H1 (cell line): Measurements from ENCODE around the gene TRIM7. TPM values are rescaled to one million over a fixed set of nuclear protein-coding genes. Genes with fewer than 3 reads are reported as not detected.

Source experiments
- CTCF ChIA-PET: fragments of 300-600 bp; sonication (Branson Sonifier 250); formaldehyde crosslinking; loops from one replicate; lab custom pipeline; 2021; ENCODE audit not compliant: partially characterized antibody; lab: Charles Lee
- POLR2A ChIA-PET: fragments of 300-600 bp; sonication (Branson Sonifier 250); formaldehyde crosslinking; loops from one replicate; lab custom pipeline; 2021; ENCODE audit warnings: inconsistent platforms; ENCODE audit not compliant: partially characterized antibody; lab: Charles Lee
- DNase-seq, 2 experiments: peaks; one replicate each; pipeline versions ENCODE4 v3.0.0 to v3.0.0-alpha.2; 2010 to 2022; ENCODE audit warnings: low spot score in 2 of 2, low read depth in 1 of 2, mixed read lengths in 1 of 2
- FAIRE-seq: peaks from 2 replicates; lab custom pipeline; 2011; peaks lifted over from hg19 to GRCh38; lab: Jason Lieb, UNC
- H2AFZ ChIP-seq: 2 replicates; pipeline ENCODE4 v1.8.1; 2012; ENCODE audit warnings: low read length, inconsistent platforms
- H2AK5ac ChIP-seq: 2 replicates; pipeline ENCODE4 v1.6.1; 2013; ENCODE audit warnings: low read depth, low read length
- H2BK120ac ChIP-seq: replicated peaks from 2 replicates; pipeline ENCODE3; 2013; ENCODE audit warnings: low read depth, low read length, inconsistent platforms
- H2BK12ac ChIP-seq: 2 replicates; pipeline ENCODE4 v1.6.1; 2013; ENCODE audit warnings: low read depth, low read length
- H2BK15ac ChIP-seq: 2 replicates; pipeline ENCODE4 v1.6.1; 2013; ENCODE audit warnings: low read length
- H2BK20ac ChIP-seq: 2 replicates; pipeline ENCODE4 v1.6.1; 2013; ENCODE audit warnings: low read length
- H2BK5ac ChIP-seq: 2 replicates; pipeline ENCODE4 v1.6.1; 2013; ENCODE audit warnings: low read depth, low read length
- H3K14ac ChIP-seq: 2 replicates; pipeline ENCODE4 v1.6.1; 2013; ENCODE audit warnings: inconsistent platforms; ENCODE audit not compliant: insufficient read length
- H3K18ac ChIP-seq: 2 replicates; pipeline ENCODE4 v1.6.1; 2013; ENCODE audit warnings: low read length; ENCODE audit errors: extremely low read depth
- H3K23ac ChIP-seq: 2 replicates; pipeline ENCODE4 v1.6.1; 2013; ENCODE audit warnings: inconsistent platforms; ENCODE audit not compliant: insufficient read length
- H3K23me2 ChIP-seq: 2 replicates; pipeline ENCODE4 v1.6.1; 2013; ENCODE audit warnings: low read depth, low read length
- H3K27ac ChIP-seq: 2 replicates; pipeline ENCODE4 v1.6.1; 2011; ENCODE audit warnings: low read depth, low read length, inconsistent platforms
- H3K27me3 ChIP-seq, 4 experiments: replicated peaks in 1 of 4; 1 replicate in 1 of 4; 2 replicates in 3 of 4; pipeline versions ENCODE4 v1.6.1 to v1.8.1; 2011 to 2013; ENCODE audit warnings: low read length in 3 of 4, mild to moderate bottlenecking in 3 of 4, inconsistent platforms in 2 of 4, mixed read lengths in 2 of 4, moderate library complexity in 1 of 4; ENCODE audit not compliant: control insufficient read depth in 3 of 4, insufficient read depth in 3 of 4; ENCODE audit errors: extremely low read depth in 1 of 4
- H3K36me3 ChIP-seq, 4 experiments: 2 replicates each; pipeline versions ENCODE4 v1.6.1 to v1.8.1; 2011 to 2013; ENCODE audit warnings: mild to moderate bottlenecking in 4 of 4, low read length in 3 of 4, moderate library complexity in 2 of 4, control low read depth in 1 of 4, inconsistent platforms in 1 of 4; ENCODE audit not compliant: insufficient read depth in 4 of 4, control insufficient read depth in 2 of 4
- H3K4ac ChIP-seq: replicated peaks from 2 replicates; pipeline ENCODE3; 2013; ENCODE audit warnings: low read length, low read depth, mixed read lengths, inconsistent platforms; ENCODE audit not compliant: insufficient read length
- H3K4me1 ChIP-seq, 4 experiments: replicated peaks in 1 of 4; 1 replicate in 1 of 4; 2 replicates in 3 of 4; pipeline versions ENCODE4 v1.6.1 to v1.8.1; 2011 to 2013; ENCODE audit warnings: low read length in 3 of 4, inconsistent platforms in 2 of 4, mixed read lengths in 1 of 4; ENCODE audit not compliant: insufficient read depth in 4 of 4, control insufficient read depth in 3 of 4
- H3K4me2 ChIP-seq, 2 experiments: 2 replicates each; pipeline versions ENCODE4 v1.6.1 to v1.8.1; 2011 to 2013; ENCODE audit warnings: low read depth in 2 of 2, low read length in 2 of 2, control low read depth in 1 of 2, inconsistent platforms in 1 of 2, mild to moderate bottlenecking in 1 of 2; ENCODE audit not compliant: insufficient read depth in 1 of 2
- H3K4me3 ChIP-seq, 4 experiments: fragments of 200-600, 300-600 bp in 1 of 4; sonication (generic), shearing (Covaris generic), sonication (Bioruptor Twin) in 1 of 4; 2 replicates each; pipeline versions ENCODE4 v1.5.1 to v1.8.1; 2011 to 2016; ENCODE audit warnings: low read length in 4 of 4, low read depth in 3 of 4, control low read depth in 2 of 4, inconsistent platforms in 2 of 4, mild to moderate bottlenecking in 2 of 4, mixed read lengths in 1 of 4, moderate library complexity in 1 of 4; ENCODE audit not compliant: insufficient read depth in 2 of 4; ENCODE audit errors: extremely low read depth in 1 of 4
- H3K56ac ChIP-seq: replicated peaks from 2 replicates; pipeline ENCODE3; 2013; ENCODE audit warnings: low read depth, mild to moderate bottlenecking, mixed read lengths, low read length, inconsistent platforms; ENCODE audit not compliant: insufficient read length
- H3K79me1 ChIP-seq: 2 replicates; pipeline ENCODE4 v1.6.1; 2013; ENCODE audit warnings: low read depth, low read length, control low read depth
- H3K79me2 ChIP-seq, 2 experiments: 2 replicates each; pipeline versions ENCODE4 v1.6.1 to v1.8.1; 2012 to 2013; ENCODE audit warnings: low read length in 2 of 2, mild to moderate bottlenecking in 2 of 2, inconsistent platforms in 1 of 2; ENCODE audit not compliant: insufficient read depth in 2 of 2, control insufficient read depth in 1 of 2
- H3K9ac ChIP-seq, 4 experiments: replicated peaks in 1 of 4; 1 replicate in 1 of 4; 2 replicates in 3 of 4; pipeline versions ENCODE4 v1.6.1 to v1.8.1; 2011 to 2013; ENCODE audit warnings: low read depth in 3 of 4, low read length in 3 of 4, control low read depth in 2 of 4, mild to moderate bottlenecking in 2 of 4, moderate library complexity in 2 of 4, inconsistent platforms in 1 of 4; ENCODE audit errors: extremely low read depth in 1 of 4
- H3K9me3 ChIP-seq, 2 experiments: 2 replicates each; pipeline versions ENCODE4 v1.6.1 to v1.8.1; 2012 to 2013; ENCODE audit warnings: mild to moderate bottlenecking in 2 of 2, moderate library complexity in 2 of 2, control low read depth in 1 of 2, inconsistent platforms in 1 of 2, low read depth in 1 of 2, low read length in 1 of 2, mixed read lengths in 1 of 2; ENCODE audit not compliant: insufficient read depth in 2 of 2
- H4K20me1 ChIP-seq, 2 experiments: replicated peaks in 1 of 2; 2 replicates each; pipeline versions ENCODE3 to v1.8.1; 2011 to 2013; ENCODE audit warnings: inconsistent platforms in 2 of 2, low read length in 2 of 2, mild to moderate bottlenecking in 1 of 2; ENCODE audit not compliant: insufficient read depth in 2 of 2, control insufficient read depth in 1 of 2
- H4K5ac ChIP-seq: 2 replicates; pipeline ENCODE4 v1.6.1; 2013; ENCODE audit warnings: low read length, low read depth, mixed read lengths, inconsistent platforms; ENCODE audit not compliant: insufficient read length
- H4K8ac ChIP-seq: 2 replicates; pipeline ENCODE4 v1.8.0; 2013; ENCODE audit warnings: mild to moderate bottlenecking, moderate library complexity, low read length, inconsistent platforms; ENCODE audit not compliant: insufficient read depth; ENCODE audit errors: extremely low read depth
- H4K91ac ChIP-seq: replicated peaks from 2 replicates; pipeline ENCODE3; 2013; ENCODE audit warnings: low read length, mixed read lengths, inconsistent platforms; ENCODE audit not compliant: insufficient read length
- CHD1 ChIP-seq: IDR thresholded peaks from 2 replicates; pipeline ENCODE4 v1.6.1; 2012; ENCODE audit warnings: low read depth, low read length, improper control_type of control experiment
- CTBP2 ChIP-seq: IDR thresholded peaks from 2 replicates; pipeline ENCODE4 v1.7.0; 2011; ENCODE audit warnings: borderline replicate concordance, mild to moderate bottlenecking, moderate library complexity, mixed read lengths, low read length; ENCODE audit not compliant: insufficient read depth, insufficient read length
- EP300 ChIP-seq, 2 experiments: IDR thresholded peaks; 1 replicate in 1 of 2; 2 replicates in 1 of 2; pipeline ENCODE4 v1.6.1; 2011 to 2012; ENCODE audit warnings: low read depth in 2 of 2, low read length in 2 of 2, mild to moderate bottlenecking in 2 of 2, borderline replicate concordance in 1 of 2, inconsistent platforms in 1 of 2, moderate library complexity in 1 of 2
- RXRA ChIP-seq: IDR thresholded peaks from 2 replicates; pipeline ENCODE4 v1.6.1; 2011; ENCODE audit warnings: low read depth, mild to moderate bottlenecking, low read length, moderate library complexity; ENCODE audit not compliant: insufficient read depth
- SAP30 ChIP-seq: fragments of 300-600 bp; sonication (generic); IDR thresholded peaks from 2 replicates; pipeline ENCODE4 v1.7.1; 2012; ENCODE audit warnings: low read length, moderate library complexity, mild to moderate bottlenecking, inconsistent platforms; ENCODE audit not compliant: insufficient read depth, insufficient replicate concordance
- TBP ChIP-seq: IDR thresholded peaks from 2 replicates; pipeline ENCODE4 v1.6.1; 2011; ENCODE audit warnings: low read depth, low read length, improper control_type of control experiment
- TCF12 ChIP-seq: IDR thresholded peaks from 2 replicates; pipeline ENCODE4 v1.6.1; 2011; ENCODE audit warnings: low read depth, mild to moderate bottlenecking, low read length
- WGBS, 2 experiments: shearing (Covaris generic) in 1 of 2; methylation state at CpG; one replicate each; pipeline versions ENCODE4 v1.1.6 to v1.1.7; 2013 to 2015; ENCODE audit warnings: low lambda C conversion rate in 2 of 2, mixed read lengths in 2 of 2, inconsistent platforms in 1 of 2, low coverage in 1 of 2, missing lambda C conversion rate in 1 of 2; ENCODE audit not compliant: insufficient replicate concordance in 2 of 2, insufficient coverage in 1 of 2, insufficient read length in 1 of 2; ENCODE audit errors: extremely low coverage in 1 of 2, missing lambda C conversion rate in 1 of 2; 5-methylcytosine and 5-hydroxymethylcytosine counted together
- polyA plus RNA-seq, 7 experiments: library from polyadenylated mRNA; depleted of rRNA in 3 of 7; stranded (reverse) in 5 of 7; unstranded in 2 of 7; fragments of >200 nt in 5 of 7; fragments of 200-250 nt in 2 of 7; gene quantifications; 1 replicate in 5 of 7; 2 replicates in 1 of 7; 4 replicates in 1 of 7; pipeline versions ENCODE4 v1.2.1 to v1.2.3, GENCODE V29; 2011 to 2013; ENCODE audit warnings: missing spikeins in 2 of 7, mixed read lengths in 2 of 7
- total RNA-seq: library from RNA; stranded (reverse); fragmentation: NEBNext Ultra II Directional; extraction: Animal tissue kit (Norgen Biotek cat#: 25700); gene quantifications from 2 replicates; pipeline ENCODE4 v1.2.1, GENCODE V29; 2021
- TF ChIP-seq, protein P1 (sequence below): IDR thresholded peaks from 2 replicates; pipeline ENCODE4 v1.6.1; 2012; ENCODE audit warnings: low read length, inconsistent platforms
- TF ChIP-seq, protein P2 (sequence below): IDR thresholded peaks from 2 replicates; pipeline ENCODE4 v1.6.1; 2012; ENCODE audit warnings: inconsistent platforms

TRIM7 gene
- total and polyA plus RNA-seq, 2 of the 8 experiments (the other 6 are each of a cell fraction or from before 2014, with no cell fraction given), result 0.36 to 0.47 TPM

DNA sequence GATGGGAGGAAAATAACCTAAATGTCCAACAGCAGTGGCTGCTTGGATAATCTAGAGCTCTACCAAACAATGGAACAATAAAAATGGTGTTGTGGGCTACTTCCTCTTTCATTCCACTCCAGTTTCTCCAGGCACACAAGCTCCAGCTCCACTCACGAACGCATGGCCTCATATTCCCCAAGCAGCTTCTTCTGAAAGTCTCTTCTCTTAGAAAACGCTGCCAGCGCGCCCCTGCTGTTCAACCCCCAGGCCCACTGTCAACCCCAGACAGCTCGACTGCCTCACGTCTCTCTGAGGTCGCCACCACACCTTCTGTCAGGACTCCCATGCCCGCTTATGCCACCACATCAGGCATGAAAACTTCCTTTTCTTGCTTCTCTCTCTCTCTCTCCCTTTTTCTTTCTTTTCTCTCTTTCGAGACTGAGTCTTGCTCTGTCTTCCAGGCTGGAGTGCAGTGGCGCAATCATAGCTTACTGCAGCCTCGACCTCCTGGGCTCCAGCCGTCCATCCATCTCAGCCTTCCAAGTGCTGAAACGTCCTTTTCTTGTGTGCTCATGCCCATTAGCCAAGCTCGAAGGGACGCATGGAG is 41.4 kb downstream of the TRIM7 start:
- H2BK20ac ChIP-seq, result no peak overlapping the region
- peak overlapping the region; percentile 22; the same call in 1 of the 2 replicates for H4K8ac ChIP-seq
- POLR2A ChIA-PET, result interaction anchor here (0.7 kb wide), 1 partner anchor 118 kb away, joined by 3 read pairs; no protein-coding TSS in a partner anchor
- no peaks in the 10 kb centered on the region for H3K79me2 ChIP-seq
- no peaks in the 10 kb centered on the region for H3K9me3 ChIP-seq
- 11% methylated on average over 15 of the region's 16 CpGs; no CpG with 5 or more reads in 1 of the 2 experiments for WGBS, 2 experiments
- no peak overlapping the region for H3K56ac ChIP-seq
- no peak overlapping the region for H4K5ac ChIP-seq
- no peaks in the 10 kb centered on the region for H3K36me3 ChIP-seq
- H3K27ac ChIP-seq, result no peak overlapping the region
- peaks cover 4 to 10% (median 5%) of the 10 kb centered on the region in 4 experiments; a peak in 6 of 7 replicates for H3K4me1 ChIP-seq
- H3K27me3 ChIP-seq, result peaks cover 0 to 14% (median 12%) of the 10 kb centered on the region in 4 experiments; a peak in 4 of 7 replicates
- H3K14ac ChIP-seq, result no peak overlapping the region
- H3K4me2 ChIP-seq, result peak overlapping the region; percentile 79
- FAIRE-seq (no peak), DNase-seq (peak in 1 of 2 experiments; percentile 61)
- H2BK120ac ChIP-seq, result no peak overlapping the region
- no peak overlapping the region for H2AK5ac ChIP-seq
- no peak overlapping the region for H2BK5ac ChIP-seq
- H2AFZ ChIP-seq, result peak overlapping the region; percentile 47; the same call in 1 of the 2 replicates
- H2BK15ac ChIP-seq, result no peak overlapping the region
- peak overlapping the region; percentile 54 to 68 (median 67); a peak in 7 of 8 replicates for H3K4me3 ChIP-seq
- no peaks in the 10 kb centered on the region for H4K20me1 ChIP-seq
- peak overlapping the region in 3 of 4 experiments; percentile 11 to 33 (median 29); a peak in 3 of 7 replicates for H3K9ac ChIP-seq
- H3K79me1 ChIP-seq, result no peaks in the 10 kb centered on the region
- CTCF ChIA-PET, result interaction anchor here (0.7 to 1.5 kb wide), 4 partner anchors 9 to 285 kb away, joined by 3 to 5 read pairs (median 3); no protein-coding TSS in a partner anchor
- H3K18ac ChIP-seq, result no peak overlapping the region
- H3K4ac ChIP-seq, result no peak overlapping the region
- H3K23ac ChIP-seq, result no peak overlapping the region
- 0 out of 2 replicates have a peak overlapping the region, but pooled peaks have one; percentile 60 for H2BK12ac ChIP-seq
- peaks cover 8% of the 10 kb centered on the region; the same call in 1 of the 2 replicates for H3K23me2 ChIP-seq
- H4K91ac ChIP-seq, result no peak overlapping the region
- TF ChIP-seq EP300 (IDR thresholded peaks at IDR 0.05; ENCODE audit: borderline replicate concordance in 1 of 2, low read depth in 2 of 2, low read length in 2 of 2), result no peak
- TF ChIP-seq CTBP2, result no peak
- TF ChIP-seq RXRA, result no peak
- TF ChIP-seq SAP30, result peak; percentile 43
- no peak for TF ChIP-seq CHD1
- TF ChIP-seq TBP, result peak; percentile 94; the same call in 1 of the 2 replicates
- TF ChIP-seq, protein P1, sequence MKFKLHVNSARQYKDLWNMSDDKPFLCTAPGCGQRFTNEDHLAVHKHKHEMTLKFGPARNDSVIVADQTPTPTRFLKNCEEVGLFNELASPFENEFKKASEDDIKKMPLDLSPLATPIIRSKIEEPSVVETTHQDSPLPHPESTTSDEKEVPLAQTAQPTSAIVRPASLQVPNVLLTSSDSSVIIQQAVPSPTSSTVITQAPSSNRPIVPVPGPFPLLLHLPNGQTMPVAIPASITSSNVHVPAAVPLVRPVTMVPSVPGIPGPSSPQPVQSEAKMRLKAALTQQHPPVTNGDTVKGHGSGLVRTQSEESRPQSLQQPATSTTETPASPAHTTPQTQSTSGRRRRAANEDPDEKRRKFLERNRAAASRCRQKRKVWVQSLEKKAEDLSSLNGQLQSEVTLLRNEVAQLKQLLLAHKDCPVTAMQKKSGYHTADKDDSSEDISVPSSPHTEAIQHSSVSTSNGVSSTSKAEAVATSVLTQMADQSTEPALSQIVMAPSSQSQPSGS, result no peak
- TF ChIP-seq, protein P2, sequence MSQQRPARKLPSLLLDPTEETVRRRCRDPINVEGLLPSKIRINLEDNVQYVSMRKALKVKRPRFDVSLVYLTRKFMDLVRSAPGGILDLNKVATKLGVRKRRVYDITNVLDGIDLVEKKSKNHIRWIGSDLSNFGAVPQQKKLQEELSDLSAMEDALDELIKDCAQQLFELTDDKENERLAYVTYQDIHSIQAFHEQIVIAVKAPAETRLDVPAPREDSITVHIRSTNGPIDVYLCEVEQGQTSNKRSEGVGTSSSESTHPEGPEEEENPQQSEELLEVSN, result no peak
- no peak for TF ChIP-seq TCF12
